Gastrocnemius medialis (tissue), 4 donors: ENCODE data around the gene NBPF12. TPM values are rescaled to one million over a fixed set of nuclear protein-coding genes. Genes with fewer than 3 reads are reported as not detected.
"Not testable (repeated sequence)": the region's sequence is repeated elsewhere in the genome, so short reads cannot be mapped to it uniquely, and the experiment has no call there.

Experiments used
- ATAC-seq, 2 donors: fragments of 150-250 bp; one replicate each; pipeline ENCODE4 v1.9.1; 2016
- DNase-seq, 2 donors: peaks; one replicate each; pipeline ENCODE4 v3.0.0-alpha.2; 2019
- H3K27ac ChIP-seq, 4 donors: fragments of 200-600 bp; sonication (generic); 1 replicate in 1 of 4; 2 replicates in 3 of 4; pipeline ENCODE4 v1.5.1; 2016 to 2018; ENCODE audit warnings: mild to moderate bottlenecking in 2 of 4, moderate library complexity in 1 of 4
- H3K27me3 ChIP-seq, 3 donors: fragments of 200-600 bp; sonication (generic) in 2 of 3; 1 replicate in 1 of 3; 2 replicates in 2 of 3; pipeline versions ENCODE4 v1.5.1 to v1.6.0; 2016 to 2019; ENCODE audit warnings: mild to moderate bottlenecking in 1 of 3, moderate library complexity in 1 of 3
- H3K36me3 ChIP-seq, 2 donors: fragments of 200-600 bp; sonication (generic) in 1 of 2; one replicate each; pipeline ENCODE4 v1.5.1; 2017 to 2018
- H3K4me1 ChIP-seq, 2 donors: fragments of 200-600 bp; sonication (generic) in 1 of 2; one replicate each; pipeline ENCODE4 v1.5.1; 2016 to 2017; ENCODE audit warnings: mild to moderate bottlenecking in 2 of 2
- H3K4me3 ChIP-seq, 4 donors: fragments of 200-600 bp; sonication (generic) in 3 of 4; 1 replicate in 1 of 4; 2 replicates in 3 of 4; pipeline ENCODE4 v1.5.1; 2016 to 2019; ENCODE audit warnings: mild to moderate bottlenecking in 2 of 4
- H3K9me3 ChIP-seq, 3 donors: fragments of 200-600 bp; sonication (generic) in 2 of 3; 1 replicate in 1 of 3; 2 replicates in 2 of 3; pipeline ENCODE4 v1.5.1; 2016 to 2019
- POLR2A ChIP-seq, 2 donors: fragments of 450-650 bp; IDR thresholded peaks; one replicate each; pipeline ENCODE4 v1.6.1; 2017; ENCODE audit warnings: antibody characterized with exemption in 2 of 2, mild to moderate bottlenecking in 2 of 2, moderate library complexity in 2 of 2
- in situ Hi-C, 4 donors: fragments of 200-750 bp; cut with MboI; loops; one replicate each; pipeline versions ENCODE4 v1.15.0 to v1.8.0; 2017; ENCODE audit warnings: low sequenced_read_pairs in 4 of 4
- intact Hi-C: fragments of 100-400 bp; cut with DNase I; formaldehyde crosslinking; loops from one replicate; pipeline ENCODE4 v1.15.1; 2023; ENCODE audit warnings: low total_unique reads
- total RNA-seq, 4 donors: library from RNA; depleted of rRNA; stranded (reverse); fragments of >200 nt; gene quantifications; one replicate each; pipeline versions ENCODE4 v1.1.0 to v1.2.3, GENCODE V29; 2016

The NBPF12 gene
- 1 to 10 TPM; 2.1 to 3.6 (median 2.7) TPM for total RNA-seq

- H3K36me3 ChIP-seq, in situ Hi-C loops, H3K9me3 ChIP-seq, H3K27me3 ChIP-seq, H3K4me1 ChIP-seq, intact Hi-C loops: not testable (repeated sequence)
- peak in 1 of 2 donors; percentile 12 for TF ChIP-seq POLR2A (IDR thresholded peaks at IDR 0.05)
- peak; percentile 51 to 59 for DNase-seq
- ATAC-seq, result peak; percentile 86
- peak within 1 kb of the TSS; percentile 77 to 85 (median 84) for H3K27ac ChIP-seq
- peak within 1 kb of the TSS; percentile 84 to 98 (median 95) for H3K4me3 ChIP-seq
Measured at GRCh38 chr1:146938242-146938902, at the start of gene NBPF12. TSS of gene NBPF12 (plus strand) at chr1:146938324. CDS start at chr1:146960144, 21,820 bp downstream.

GRCh38 chr1:146891355-146891754, 46.8 kb upstream of the NBPF12 start:
- intact Hi-C loops, H3K4me1 ChIP-seq, in situ Hi-C loops, ATAC-seq, H3K27ac ChIP-seq, H3K4me3 ChIP-seq, H3K36me3 ChIP-seq, H3K9me3 ChIP-seq, H3K27me3 ChIP-seq, DNase-seq: not testable (repeated sequence)

- H3K4me1 ChIP-seq, intact Hi-C loops, H3K36me3 ChIP-seq, in situ Hi-C loops, H3K9me3 ChIP-seq, DNase-seq, H3K27ac ChIP-seq, ATAC-seq, H3K4me3 ChIP-seq, H3K27me3 ChIP-seq: not testable (repeated sequence)
Measured at GRCh38 chr1:146892331-146892730, 45.8 kb upstream of the NBPF12 start.

- H3K9me3 ChIP-seq, intact Hi-C loops, H3K27ac ChIP-seq, ATAC-seq, DNase-seq, H3K36me3 ChIP-seq, H3K4me1 ChIP-seq, in situ Hi-C loops, H3K27me3 ChIP-seq, H3K4me3 ChIP-seq: not testable (repeated sequence)
Measured at GRCh38 chr1:146907565-146908261, 30.4 kb upstream of the NBPF12 start.

- in situ Hi-C loops, H3K4me1 ChIP-seq, ATAC-seq, DNase-seq, H3K9me3 ChIP-seq, H3K27me3 ChIP-seq, H3K36me3 ChIP-seq, H3K4me3 ChIP-seq, H3K27ac ChIP-seq, intact Hi-C loops: not testable (repeated sequence)
Measured at GRCh38 chr1:146912975-146913374, 25.1 kb upstream of the NBPF12 start.

- in situ Hi-C loops, ATAC-seq: not testable (repeated sequence)
Measured at GRCh38 chr1:146920811-146921210, 17.3 kb upstream of the NBPF12 start.

GRCh38 chr1:146922614-146923013, 15.5 kb upstream of the NBPF12 start:
- H3K4me1 ChIP-seq, ATAC-seq, intact Hi-C loops, H3K27me3 ChIP-seq, DNase-seq, in situ Hi-C loops, H3K9me3 ChIP-seq, H3K4me3 ChIP-seq, H3K36me3 ChIP-seq, H3K27ac ChIP-seq: not testable (repeated sequence)

More at GRCh38 chr1:146920811-146921210, 17.3 kb upstream of the NBPF12 start:
- H3K36me3 ChIP-seq, H3K4me3 ChIP-seq, H3K4me1 ChIP-seq, intact Hi-C loops, H3K27me3 ChIP-seq, DNase-seq, H3K27ac ChIP-seq, H3K9me3 ChIP-seq: not testable (repeated sequence)

GRCh38 chr1:146924106-146924505, 14.0 kb upstream of the NBPF12 start:
- H3K4me1 ChIP-seq, H3K27ac ChIP-seq, ATAC-seq, DNase-seq, in situ Hi-C loops, H3K9me3 ChIP-seq, H3K27me3 ChIP-seq, intact Hi-C loops, H3K36me3 ChIP-seq, H3K4me3 ChIP-seq: not testable (repeated sequence)

- ATAC-seq, DNase-seq, H3K27me3 ChIP-seq, intact Hi-C loops, H3K4me1 ChIP-seq, in situ Hi-C loops, H3K4me3 ChIP-seq, H3K27ac ChIP-seq, H3K36me3 ChIP-seq, H3K9me3 ChIP-seq: not testable (repeated sequence)
Measured at GRCh38 chr1:146926413-146926812, 11.7 kb upstream of the NBPF12 start.

- H3K4me3 ChIP-seq, intact Hi-C loops, H3K27me3 ChIP-seq, ATAC-seq, H3K36me3 ChIP-seq, H3K27ac ChIP-seq, H3K9me3 ChIP-seq, in situ Hi-C loops, DNase-seq, H3K4me1 ChIP-seq: not testable (repeated sequence)
Measured at GRCh38 chr1:146930225-146930624, 7.9 kb upstream of the NBPF12 start.

- DNase-seq, H3K27me3 ChIP-seq, intact Hi-C loops: not testable (repeated sequence)
Measured at GRCh38 chr1:146934390-146935223, 3.5 kb upstream of the NBPF12 start.

More at GRCh38 chr1:146934390-146935223, 3.5 kb upstream of the NBPF12 start:
- H3K27ac ChIP-seq, ATAC-seq, H3K36me3 ChIP-seq, H3K4me3 ChIP-seq, H3K9me3 ChIP-seq, H3K4me1 ChIP-seq, in situ Hi-C loops: not testable (repeated sequence)
